ENCODE measurements around the gene C10orf67.

The C10orf67 gene

GRCh38 chr10:23291551-23292334 lies 52.9 kb downstream of the C10orf67 start:
- no peak overlapping the region for H3K4me3 ChIP-seq (ENCODE audit: low read length)
- no peak for TF ChIP-seq CTCF (conservative IDR thresholded peaks at IDR 0.05; ENCODE audit: low read length)
- DNase-seq (ENCODE audit: low read depth), result no peak

- no peak for TF ChIP-seq CTCF (conservative IDR thresholded peaks at IDR 0.05; ENCODE audit: low read length)
- DNase-seq (ENCODE audit: low read depth), result no peak
- H3K4me3 ChIP-seq (ENCODE audit: low read length), result no peak overlapping the region
Measured at GRCh38 chr10:23284674-23285335, 59.8 kb downstream of the C10orf67 start.

- TF ChIP-seq CTCF (conservative IDR thresholded peaks at IDR 0.05; ENCODE audit: low read length), result no peak
- no peak overlapping the region for H3K4me3 ChIP-seq (ENCODE audit: low read length)
- DNase-seq (ENCODE audit: low read depth), result no peak
Measured at GRCh38 chr10:23284155-23284554, 60.4 kb downstream of the C10orf67 start.

- no peak for DNase-seq (ENCODE audit: low read depth)
- no peak overlapping the region for H3K4me3 ChIP-seq (ENCODE audit: low read length)
- no peak for TF ChIP-seq CTCF (conservative IDR thresholded peaks at IDR 0.05; ENCODE audit: low read length)
Measured at GRCh38 chr10:23283680-23284079, 60.9 kb downstream of the C10orf67 start.

GRCh38 chr10:23281044-23281433 lies 63.6 kb downstream of the C10orf67 start:
- TF ChIP-seq CTCF (conservative IDR thresholded peaks at IDR 0.05; ENCODE audit: low read length), result no peak
- no peak overlapping the region for H3K4me3 ChIP-seq (ENCODE audit: low read length)
- DNase-seq (ENCODE audit: low read depth), result no peak

- DNase-seq (ENCODE audit: low read depth), result no peak
- H3K4me3 ChIP-seq (ENCODE audit: low read length), result no peak overlapping the region
- no peak for TF ChIP-seq CTCF (conservative IDR thresholded peaks at IDR 0.05; ENCODE audit: low read length)
Measured at GRCh38 chr10:23280419-23281043, 64.1 kb downstream of the C10orf67 start.
